GM19043 (cell line): ENCODE results near the gene TRAPPC2.

ENCODE experiments used
- ATAC-seq: cut with Tn5 transposase; IDR thresholded peaks from one replicate; pipeline ENCODE4 v1.9.1; 2021; ENCODE audit warnings: low read depth; ENCODE audit not compliant: unreplicated experiment

Gene TRAPPC2

DNA sequence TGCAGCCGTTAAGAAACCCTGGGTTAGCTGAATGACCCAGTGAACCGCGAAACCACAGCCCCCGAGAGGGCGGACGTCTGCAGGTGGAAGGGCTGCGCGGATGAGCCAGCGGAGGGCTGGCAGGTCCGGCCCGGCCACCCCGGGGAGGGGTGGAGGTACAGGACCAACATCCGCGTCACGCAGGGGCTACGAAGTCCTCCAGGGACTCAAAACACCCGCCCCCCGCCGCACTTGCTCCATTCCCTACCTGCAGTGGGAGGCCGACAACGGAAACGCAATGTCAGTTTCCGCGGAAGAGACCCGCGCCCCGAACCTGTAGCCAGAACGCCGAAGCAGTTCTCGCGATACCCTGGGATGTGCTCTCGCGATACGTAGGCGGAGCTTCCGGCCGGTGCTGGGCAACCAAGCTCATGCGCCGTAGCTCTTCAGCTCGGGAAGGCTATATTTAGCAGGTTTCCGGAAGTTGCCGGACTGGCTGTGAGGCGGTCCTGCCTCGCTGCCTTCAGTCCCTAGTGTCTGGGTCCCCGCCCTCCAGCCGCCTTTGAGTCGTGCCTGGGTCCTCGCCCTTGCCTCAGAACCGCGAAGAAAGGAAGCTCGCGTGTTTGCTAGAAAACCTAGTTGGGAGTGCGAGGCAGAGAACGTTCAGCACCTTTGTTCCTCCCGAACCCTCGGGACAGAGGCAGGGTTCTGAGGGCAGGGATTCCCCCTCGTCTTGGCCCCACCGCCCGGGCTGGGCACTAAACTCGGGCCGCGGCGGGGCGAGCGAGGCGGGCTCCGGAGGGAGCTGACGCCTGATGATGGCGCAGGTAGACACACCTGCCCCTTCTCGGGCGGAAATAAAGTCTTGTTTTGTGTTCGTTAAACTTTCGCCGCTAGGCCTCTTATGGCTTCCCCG lies at the start of gene TRAPPC2, which contains the start of gene OFD1:
Gene TRAPPC2, minus strand, starts transcription at position 343 of the 895 bp plus-strand sequence. CDS start 14,657 bp downstream, outside the sequence.
Gene OFD1, plus strand, starts transcription at position 471 of the 895 bp plus-strand sequence. Its CDS starts 324 bp downstream, at position 795.
- ATAC-seq, result peak; percentile 83

DNA sequence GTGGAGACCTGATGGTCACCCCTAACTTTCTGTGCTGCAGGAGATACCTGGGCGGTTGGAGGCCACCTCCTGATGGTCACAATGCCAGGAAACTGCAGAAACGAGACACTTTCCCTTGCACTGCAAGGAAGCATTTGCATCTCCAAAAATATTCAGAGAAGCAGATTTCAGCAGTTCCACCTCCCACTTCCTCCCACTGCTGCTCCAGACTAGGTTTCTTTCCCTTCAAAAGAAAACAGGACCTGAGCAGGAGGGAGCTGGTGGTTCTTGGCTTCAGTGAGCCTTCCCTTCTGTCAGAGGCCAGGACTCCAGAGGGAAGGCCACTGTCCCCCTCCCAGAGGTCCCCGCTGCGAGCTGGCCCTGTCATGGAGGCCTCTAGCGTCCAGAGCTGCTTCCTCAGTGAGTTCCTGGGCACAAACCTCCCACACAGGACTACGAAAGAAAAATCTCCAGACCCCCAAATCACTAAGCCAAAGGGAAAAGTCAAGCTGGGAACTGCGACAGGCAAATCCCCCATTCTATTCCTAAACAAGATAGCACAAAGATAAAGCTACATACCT lies 46.5 kb upstream of the TRAPPC2 start:
- no peak for ATAC-seq

DNA sequence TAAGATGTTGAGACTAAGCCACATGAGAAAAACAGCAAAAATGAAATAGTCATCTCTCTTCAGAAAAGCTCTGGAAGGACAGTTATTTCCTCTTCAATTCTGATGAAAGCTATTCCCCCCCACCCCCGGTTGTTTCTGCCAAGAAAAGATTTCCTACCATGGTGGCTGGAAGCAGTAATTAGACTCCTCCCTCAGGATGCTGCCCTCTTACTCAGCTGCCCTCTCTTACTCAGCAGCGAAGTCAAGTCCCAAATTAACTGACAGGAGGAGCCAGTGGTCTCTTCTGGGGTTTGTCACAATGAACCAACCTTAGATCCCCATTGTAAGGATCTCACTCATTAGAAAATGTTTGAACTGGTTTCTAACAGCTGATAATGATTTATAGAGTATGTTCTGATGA lies 44.5 kb upstream of the TRAPPC2 start:
- no peak for ATAC-seq

DNA sequence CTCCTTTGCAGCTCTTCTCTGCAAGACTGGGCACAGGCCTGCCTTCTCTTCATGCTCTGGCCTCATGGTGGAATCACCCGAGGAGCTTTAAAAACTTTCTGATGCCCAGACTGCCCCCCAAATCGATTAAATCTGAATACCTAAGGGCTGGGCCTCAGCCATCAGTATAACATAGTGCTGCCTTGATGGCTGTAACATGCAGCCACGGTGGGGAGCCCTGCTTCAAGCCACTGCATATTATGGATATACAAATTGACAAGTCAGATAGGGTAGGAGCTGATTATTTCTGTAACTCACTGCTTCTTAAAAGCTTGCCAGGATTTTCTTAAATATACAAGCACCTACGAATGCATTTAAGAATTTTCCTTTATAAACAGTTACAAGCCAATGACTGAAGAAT lies 42.0 kb upstream of the TRAPPC2 start:
- ATAC-seq, result no peak

DNA sequence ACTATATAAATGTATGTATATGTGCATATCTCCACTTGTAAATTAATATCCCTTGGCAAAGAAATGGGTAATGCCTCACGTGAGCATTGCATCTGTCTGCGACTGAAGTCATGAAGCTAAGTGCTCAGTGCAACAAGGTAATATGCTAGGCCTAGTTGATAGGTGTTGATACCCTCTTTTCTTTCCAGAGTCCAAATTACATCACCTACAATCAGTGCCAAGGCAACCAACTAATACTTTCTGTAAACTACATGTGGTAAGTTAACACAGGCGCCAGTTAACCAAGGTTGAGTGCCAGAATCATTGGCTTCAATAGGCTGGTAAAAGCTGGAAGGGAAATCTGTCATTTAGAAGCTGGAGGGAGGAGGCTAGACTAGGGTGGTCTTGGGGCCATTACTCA lies 41.4 kb upstream of the TRAPPC2 start:
- no peak for ATAC-seq

DNA sequence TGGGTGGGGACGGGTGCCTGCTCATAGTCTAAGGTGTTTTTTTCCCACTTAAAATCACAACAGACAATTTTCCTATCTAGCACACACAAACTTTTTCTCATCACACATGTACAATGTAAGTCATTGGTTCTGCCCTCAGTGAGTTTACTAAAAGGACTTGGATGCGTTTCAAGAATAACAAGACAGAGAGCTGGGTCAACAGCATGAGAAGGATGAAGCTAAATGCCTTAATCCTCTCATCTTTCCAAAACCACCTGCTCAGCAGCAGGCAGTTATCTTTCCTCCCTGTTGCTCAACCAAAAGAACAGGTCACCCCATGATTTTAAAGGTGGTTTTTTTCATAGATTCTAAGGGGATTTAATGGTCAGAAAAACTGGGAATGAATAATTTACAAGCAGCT lies 40.3 kb upstream of the TRAPPC2 start:
- ATAC-seq, result no peak

DNA sequence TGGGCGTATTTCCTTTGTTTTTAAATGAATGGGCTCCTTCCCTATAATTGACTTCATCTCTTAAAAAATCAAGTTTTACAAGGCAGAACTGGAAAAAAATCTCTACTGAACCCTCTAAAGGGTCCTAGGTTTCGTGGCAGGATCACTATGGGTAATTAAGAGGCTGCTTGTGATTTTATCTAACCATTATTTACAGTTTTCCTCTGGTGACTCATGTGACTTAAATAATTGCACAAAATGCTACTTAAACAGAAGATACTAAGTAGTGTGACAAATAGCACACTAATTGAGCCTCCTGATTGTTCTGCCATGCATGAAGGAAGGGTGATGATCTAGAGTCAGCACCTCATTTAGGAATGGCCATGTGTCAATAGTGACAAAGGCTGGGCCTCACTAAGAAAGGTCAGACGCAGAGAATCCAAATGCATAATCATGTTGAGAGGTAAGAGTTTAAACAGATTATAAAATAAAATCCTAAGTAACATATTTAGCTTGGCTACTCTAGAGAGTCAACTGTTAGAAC lies 35.7 kb upstream of the TRAPPC2 start:
- no peak for ATAC-seq

DNA sequence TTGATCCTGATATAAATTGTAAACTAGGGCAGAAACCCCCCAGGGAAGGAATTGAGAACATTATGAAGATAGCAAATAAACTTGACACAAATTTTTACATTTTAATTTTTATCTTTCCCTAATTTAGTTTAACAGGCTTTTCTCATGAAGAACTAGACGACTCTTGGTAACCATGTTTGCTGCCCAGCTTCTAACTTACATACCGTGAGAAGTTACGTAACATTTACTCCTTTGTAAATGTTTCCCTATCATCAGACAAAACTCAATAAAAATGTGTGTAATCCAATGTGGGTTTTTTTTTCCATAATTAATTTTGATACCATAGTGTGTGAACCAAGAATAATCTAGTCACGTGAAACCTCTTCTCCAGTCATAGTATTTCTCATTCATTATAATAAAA lies 34.5 kb upstream of the TRAPPC2 start:
- ATAC-seq, result no peak

DNA sequence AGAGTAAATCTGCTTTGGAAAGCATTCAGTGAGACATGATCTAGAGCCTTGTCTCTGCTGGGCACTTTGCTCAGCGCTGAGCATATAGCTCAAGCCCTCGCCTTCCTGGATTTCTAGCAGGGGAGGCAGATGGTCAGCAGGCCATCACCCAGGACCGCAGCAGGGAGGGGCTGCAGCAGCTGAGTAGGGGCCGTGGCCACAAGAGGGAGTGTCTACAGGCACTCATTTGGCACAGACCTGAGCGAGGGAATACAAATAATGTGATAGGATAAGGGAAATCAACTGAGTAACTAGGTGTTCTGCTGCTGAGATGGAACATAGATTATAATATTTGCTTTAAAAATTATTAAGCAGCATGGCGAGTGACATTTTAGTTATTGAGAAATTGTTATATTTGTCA lies 30.3 kb upstream of the TRAPPC2 start:
- no peak for ATAC-seq

DNA sequence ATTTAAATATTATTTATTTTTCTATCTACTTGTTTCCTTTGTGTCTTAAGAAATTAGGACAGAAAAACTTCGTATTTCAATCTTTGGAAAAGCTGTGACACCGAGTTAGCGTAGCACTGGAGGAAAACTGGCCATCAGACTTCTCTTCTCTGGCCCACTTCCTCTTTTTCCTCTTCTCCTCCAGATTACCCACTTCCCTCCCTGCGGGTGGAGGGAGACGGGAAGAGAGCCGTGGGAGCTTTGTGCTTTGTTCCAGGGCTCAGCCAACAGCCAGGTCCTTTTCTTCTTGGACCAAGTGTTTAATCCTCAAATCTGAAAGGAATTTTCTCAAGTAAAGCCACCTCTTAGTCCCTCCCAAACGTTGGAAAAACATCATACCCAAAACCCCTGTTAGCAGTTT lies 29.9 kb upstream of the TRAPPC2 start:
- ATAC-seq, result no peak

DNA sequence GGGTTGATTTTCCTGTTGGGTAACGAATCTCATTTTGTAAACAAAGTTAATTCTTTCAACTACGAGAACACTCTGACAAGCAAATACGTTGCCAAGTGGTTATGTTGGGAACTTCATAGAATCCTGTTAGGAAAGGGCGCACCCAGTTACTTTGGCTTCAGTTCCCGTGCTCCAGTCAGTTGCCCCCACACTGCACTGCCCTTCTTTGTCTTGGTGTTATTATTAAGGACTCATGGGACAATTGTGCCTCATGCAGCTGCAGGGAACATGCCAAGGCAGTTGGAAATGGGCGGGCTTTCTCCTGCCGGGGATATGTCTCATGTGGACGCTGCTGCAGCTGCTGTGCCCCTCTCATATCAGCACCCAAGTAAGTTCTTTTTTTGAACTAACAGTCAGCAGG lies 29.1 kb upstream of the TRAPPC2 start:
- no peak for ATAC-seq

DNA sequence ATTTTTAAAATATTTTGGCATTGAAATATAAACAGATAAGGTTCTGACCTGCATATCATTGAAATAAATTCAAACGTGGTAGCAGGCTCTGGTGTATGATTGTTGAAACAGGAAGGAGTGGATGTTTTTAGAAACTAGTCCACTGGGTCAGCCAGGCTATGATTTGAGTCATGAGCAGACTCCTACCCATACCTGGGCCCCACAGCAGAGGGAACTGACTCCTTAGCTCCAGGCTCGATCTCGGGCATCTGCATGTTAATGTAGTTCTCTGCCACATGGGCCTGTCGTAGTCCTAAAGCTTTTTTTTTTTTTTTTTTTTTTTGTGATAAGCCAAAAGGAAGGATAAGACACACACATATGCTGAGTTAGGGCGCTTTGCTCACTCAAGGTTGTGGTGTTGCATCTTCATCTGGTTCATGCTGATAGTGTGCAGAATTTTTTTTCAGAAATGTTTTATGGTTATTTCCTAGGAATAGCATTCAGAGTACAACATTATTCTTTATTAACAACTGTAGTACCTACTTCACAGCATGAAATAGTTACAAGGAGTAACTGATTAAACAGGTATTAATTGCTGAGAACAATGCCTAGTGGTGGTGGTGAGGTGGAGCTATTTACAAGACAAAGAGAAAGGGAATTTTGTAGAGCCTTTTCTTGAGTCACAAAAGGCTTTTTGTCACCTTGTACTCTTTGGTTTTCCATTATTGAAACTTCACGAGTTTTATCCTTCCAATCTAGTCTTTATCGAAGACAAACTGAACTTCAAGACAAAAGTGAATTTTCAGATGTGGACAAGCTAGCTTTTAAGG lies 27.4 kb upstream of the TRAPPC2 start:
- ATAC-seq, result peak; percentile 46

DNA sequence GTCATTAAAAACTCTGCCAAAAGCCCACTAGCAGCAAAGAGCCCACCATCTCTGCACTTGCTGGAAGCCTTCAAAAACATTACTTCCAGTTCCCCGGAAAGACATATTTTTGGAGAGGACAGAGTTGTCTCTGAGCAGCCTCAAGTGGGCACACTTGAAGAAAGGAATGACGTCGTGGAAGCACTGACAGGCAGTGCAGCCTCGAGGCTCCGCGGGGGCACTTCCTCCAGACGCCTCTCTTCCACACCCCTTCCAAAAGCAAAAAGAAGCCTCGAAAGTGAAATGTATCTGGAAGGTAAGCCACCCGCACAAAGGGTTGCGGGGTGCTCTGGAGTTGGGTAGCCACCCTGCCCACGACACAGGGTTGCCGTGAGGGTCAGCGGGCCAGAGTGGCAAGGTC lies 26.0 kb upstream of the TRAPPC2 start:
- ATAC-seq, result no peak

DNA sequence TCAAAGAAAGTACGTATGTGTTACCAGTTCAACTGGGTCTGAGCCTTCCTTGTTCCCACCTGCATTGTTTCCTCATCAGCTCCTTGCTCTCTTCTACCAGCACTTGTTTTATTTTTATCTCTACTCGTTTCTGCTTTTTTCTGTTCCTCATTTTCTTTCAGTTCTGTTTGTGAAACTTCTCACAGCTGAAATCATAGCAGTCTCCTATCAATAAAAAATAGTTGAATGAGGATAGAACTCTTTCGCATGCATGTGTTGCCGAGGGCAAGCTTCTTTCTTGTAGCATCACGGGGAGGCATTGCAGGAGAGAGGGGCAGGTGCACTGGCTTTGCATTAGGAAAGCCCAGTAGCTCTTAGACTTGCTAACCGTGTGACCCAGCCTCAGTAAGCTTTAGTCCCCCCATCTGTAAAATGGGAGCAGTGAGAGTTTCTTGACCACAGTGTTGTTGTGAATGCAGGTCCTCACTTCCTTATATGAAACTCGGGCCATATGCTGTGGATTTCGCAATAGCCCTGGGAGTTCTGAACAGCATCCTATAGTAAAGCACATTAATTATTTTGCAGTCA lies 24.8 kb upstream of the TRAPPC2 start:
- ATAC-seq, result peak; percentile 59

DNA sequence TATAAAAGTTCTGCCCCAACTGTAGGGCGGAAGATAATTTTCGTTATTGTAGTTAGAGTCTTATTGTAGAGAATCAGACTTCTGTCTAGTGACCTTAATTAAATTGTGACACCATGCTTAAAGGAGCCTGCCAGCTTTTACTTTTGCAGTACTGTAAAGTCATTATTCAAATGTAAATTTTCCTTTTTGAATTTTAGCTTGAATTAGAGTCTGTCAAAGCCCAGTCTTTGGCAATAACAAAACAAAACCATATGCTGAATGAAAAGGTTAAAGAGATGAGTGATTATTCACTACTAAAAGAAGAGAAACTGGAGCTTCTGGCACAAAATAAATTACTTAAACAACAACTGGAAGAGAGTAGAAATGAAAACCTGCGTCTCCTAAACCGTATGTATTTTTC lies 22.0 kb upstream of the TRAPPC2 start:
- no peak for ATAC-seq

DNA sequence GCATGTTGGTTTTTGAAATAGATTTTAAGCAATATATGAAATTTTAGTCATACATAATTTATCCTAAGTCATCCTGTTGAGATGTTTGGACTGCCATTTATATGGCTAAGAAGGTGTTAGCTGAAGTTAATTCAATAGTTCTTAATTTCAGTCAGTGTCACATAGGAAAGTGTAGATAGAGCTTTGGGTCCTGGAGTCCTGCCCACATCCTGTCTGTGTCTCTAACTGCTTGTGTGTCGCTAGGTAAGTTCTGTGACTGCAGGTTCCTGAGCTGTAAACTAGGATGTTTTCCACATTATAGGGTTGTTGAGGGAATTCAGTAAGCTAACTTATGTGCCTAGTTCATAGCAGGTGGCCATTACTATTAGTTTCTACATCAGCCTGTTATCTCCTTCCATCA lies 20.8 kb upstream of the TRAPPC2 start:
- no peak for ATAC-seq

DNA sequence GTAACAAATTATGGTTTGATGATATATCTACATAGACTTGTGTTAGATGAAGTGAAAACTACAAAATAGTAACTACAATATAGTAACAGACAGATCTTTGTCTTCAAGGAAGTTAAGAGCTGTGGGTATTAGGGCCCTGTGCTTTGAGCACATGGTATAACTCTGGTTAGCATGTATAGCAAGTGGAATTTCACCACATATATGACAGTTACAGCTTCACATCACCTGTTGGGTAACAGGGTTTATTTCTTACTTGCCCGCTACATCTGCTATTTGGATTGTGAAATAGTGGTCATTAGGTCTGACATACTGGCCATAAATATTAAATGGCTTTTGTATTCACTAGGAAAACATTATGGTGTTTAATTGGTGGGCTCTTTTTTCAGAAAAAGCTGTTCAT lies 20.3 kb upstream of the TRAPPC2 start:
- ATAC-seq, result no peak

DNA sequence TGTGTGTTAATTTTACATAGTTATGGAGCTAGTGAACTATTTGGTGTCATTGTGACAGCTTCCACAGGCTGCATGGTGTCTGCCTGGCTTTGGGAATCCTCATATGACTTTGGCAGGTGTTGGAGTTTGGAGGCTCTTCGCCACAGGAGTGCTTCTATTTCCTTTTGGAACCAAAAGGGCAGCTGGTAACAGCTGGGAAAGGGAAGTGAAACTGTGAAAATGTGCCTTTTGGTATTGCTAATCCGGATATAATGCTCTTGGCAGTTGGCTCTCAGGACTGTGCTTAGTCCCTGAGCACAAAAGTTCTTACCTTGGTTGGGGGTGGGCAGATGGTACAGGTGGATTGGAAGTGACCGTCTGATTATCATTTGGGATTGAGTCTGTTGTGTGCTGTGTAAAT lies 18.2 kb upstream of the TRAPPC2 start:
- ATAC-seq, result peak; percentile 67

DNA sequence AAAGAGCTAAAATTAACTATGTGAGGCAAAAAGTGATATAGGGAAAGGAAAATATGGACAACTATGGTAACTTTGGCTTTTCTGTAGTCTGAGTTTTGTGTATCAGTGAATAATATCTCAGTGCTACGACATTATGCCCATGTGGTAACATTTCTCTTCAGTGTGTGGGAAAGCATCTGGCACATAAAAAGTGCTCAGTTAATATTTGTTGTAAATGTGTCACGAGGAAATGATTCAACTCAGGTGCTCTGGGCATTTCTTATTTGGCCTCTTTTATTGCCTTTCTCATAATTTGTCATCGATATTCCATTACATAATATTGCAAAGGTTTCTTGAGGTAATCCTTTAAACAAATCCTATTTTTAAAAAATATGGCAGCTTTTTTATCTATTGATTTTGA lies 17.7 kb upstream of the TRAPPC2 start:
- ATAC-seq, result no peak

DNA sequence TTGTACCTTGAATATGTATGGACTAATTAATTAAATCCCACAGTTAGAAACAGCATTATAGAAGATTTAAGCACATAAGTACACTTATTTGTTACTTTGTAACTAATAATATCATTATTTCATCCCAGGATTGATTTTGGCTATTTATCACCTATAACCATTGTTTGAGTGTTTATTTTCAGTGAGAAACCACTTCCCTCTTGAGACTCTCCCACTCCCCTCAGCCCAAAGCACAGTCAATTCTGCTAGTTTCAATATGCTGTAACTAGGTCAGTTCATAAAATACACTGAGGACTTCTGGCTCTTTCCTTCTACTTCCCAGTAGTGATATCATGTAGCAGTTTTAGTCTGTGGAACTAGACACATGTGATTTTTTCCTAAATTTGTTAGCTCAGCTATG lies 16.4 kb upstream of the TRAPPC2 start:
- no peak for ATAC-seq

DNA sequence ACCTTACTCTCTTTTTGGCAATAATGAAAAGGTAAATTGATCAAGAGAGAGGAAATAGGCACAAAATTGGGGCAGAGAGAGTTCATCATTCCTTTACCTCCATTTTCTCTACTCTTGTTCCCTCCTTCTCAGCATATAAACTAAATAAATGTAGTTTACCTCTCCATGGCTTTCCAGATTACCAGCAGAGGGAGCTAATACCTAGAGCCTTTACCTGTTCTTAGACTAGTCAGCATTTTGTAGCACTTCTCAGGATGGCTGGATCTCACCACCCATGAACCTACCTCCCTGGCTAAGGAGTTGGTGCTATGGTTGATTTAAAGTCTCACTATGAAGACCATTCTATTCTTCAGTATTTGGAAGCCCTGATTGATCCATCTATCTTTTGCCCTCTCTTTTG lies 15.8 kb upstream of the TRAPPC2 start:
- ATAC-seq, result no peak
